ENCODE data around the gene ADGRD1. TPM values are rescaled to one million over a fixed set of nuclear protein-coding genes. Genes with fewer than 3 reads are reported as not detected.
A peak's percentile ranks its signal among the peaks of the same experiment; 100 is the strongest.

ADGRD1 gene
- polyA plus RNA-seq, 6 donors from 2014 or later = 0.26 to 6.6 (median 1.9) TPM

GRCh38 chr12:131142891-131143657 lies 189.4 kb downstream of the ADGRD1 start:
- peak overlapping the region in 1 of 8 donors; percentile 43 for H3K4me3 Mint-ChIP-seq

DNA sequence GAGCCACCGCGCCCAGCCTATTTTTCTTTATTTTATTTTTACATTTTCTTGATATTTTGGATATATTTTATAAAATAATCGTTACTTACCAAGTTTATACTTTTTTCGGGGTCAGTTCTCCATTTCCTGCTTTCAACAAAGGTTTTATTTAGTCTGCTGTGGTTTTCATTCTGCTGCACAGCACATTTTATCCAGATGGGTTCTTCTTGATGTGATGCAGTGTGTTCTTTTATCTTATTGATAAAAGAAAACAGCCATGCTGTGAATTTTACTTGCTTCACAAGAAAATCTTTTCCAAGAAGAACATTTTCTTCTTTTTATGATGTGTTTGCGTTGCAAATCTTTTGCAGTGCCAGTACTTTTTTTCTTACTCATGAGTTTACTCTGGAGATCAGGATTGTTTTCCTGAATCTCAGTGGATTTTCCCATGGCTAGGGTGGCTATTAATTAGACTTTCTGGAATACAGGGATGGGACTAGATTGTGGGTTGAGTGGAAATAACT lies 192.5 kb downstream of the ADGRD1 start:
- Mint-ChIP-seq H3K27me3 (peaks cover 0 to 6% (median 4%) of the 10 kb centered on the region in 3 donors), H3K4me1 (peaks cover 5 to 19% (median 8%) of the 10 kb centered on the region in 3 donors), H3K9me3 (peaks cover 0 to 8% (median 6%) of the 10 kb centered on the region in 7 donors), H3K36me3 (peaks cover 6 to 7% of the 10 kb centered on the region in 2 donors), H3K27ac (peak overlapping the region in 1 of 6 donors; percentile 5), H3K4me3 (no peak overlapping the region)
- DNase-seq (no peak), ATAC-seq (ENCODE audit: low read depth in 2 of 2) (no peak)

More at GRCh38 chr12:131142891-131143657, 189.4 kb downstream of the ADGRD1 start:
- Mint-ChIP-seq H3K4me1 (peaks cover 5 to 16% (median 8%) of the 10 kb centered on the region in 3 donors), H3K36me3 (no peaks in the 10 kb centered on the region), H3K27me3 (no peaks in the 10 kb centered on the region), H3K9me3 (no peaks in the 10 kb centered on the region), H3K27ac (peak overlapping the region in 1 of 6 donors; percentile 93)
- DNase-seq = no peak
- no peak for ATAC-seq (ENCODE audit: low read depth in 2 of 2)

GRCh38 chr12:131147293-131147692 lies 193.6 kb downstream of the ADGRD1 start:
- Mint-ChIP-seq H3K4me1 (peaks cover 5 to 19% (median 8%) of the 10 kb centered on the region in 3 donors), H3K27ac (no peak overlapping the region), H3K36me3 (peaks cover 6 to 9% of the 10 kb centered on the region in 2 donors), H3K27me3 (peaks cover 0 to 9% (median 4%) of the 10 kb centered on the region in 3 donors), H3K9me3 (peaks cover 0 to 11% (median 6%) of the 10 kb centered on the region in 7 donors), H3K4me3 (no peak overlapping the region)
- ATAC-seq (ENCODE audit: low read depth in 2 of 2) (no peak), DNase-seq (no peak)

DNA sequence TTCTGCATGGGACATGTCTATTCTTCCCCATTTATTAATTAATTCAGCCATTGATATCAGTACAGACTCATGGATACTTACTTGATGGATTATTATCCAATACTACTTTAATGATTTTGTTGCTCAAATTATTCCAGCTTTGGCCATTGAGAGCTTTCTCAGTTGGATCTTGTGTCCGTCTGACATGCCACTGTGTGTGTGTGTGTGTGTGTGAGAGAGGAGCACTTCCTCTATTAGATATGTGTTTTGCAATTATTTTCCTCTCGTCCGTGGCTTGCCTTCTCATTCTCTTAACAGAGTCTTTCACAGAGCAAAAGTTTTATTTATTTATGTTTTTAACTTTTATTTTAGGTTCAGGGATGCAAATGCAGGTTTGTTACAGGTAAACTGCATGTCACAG lies 194.2 kb downstream of the ADGRD1 start:
- Mint-ChIP-seq H3K4me1 (peaks cover 5 to 16% (median 8%) of the 10 kb centered on the region in 3 donors), H3K9me3 (peaks cover 0 to 11% (median 6%) of the 10 kb centered on the region in 7 donors), H3K36me3 (peaks cover 6 to 9% of the 10 kb centered on the region in 2 donors), H3K4me3 (no peak overlapping the region), H3K27me3 (peaks cover 0 to 15% (median 7%) of the 10 kb centered on the region in 3 donors), H3K27ac (peak overlapping the region in 2 of 6 donors; percentile 25 to 54)
- ATAC-seq (ENCODE audit: low read depth in 2 of 2) (no peak), DNase-seq (no peak)

DNA sequence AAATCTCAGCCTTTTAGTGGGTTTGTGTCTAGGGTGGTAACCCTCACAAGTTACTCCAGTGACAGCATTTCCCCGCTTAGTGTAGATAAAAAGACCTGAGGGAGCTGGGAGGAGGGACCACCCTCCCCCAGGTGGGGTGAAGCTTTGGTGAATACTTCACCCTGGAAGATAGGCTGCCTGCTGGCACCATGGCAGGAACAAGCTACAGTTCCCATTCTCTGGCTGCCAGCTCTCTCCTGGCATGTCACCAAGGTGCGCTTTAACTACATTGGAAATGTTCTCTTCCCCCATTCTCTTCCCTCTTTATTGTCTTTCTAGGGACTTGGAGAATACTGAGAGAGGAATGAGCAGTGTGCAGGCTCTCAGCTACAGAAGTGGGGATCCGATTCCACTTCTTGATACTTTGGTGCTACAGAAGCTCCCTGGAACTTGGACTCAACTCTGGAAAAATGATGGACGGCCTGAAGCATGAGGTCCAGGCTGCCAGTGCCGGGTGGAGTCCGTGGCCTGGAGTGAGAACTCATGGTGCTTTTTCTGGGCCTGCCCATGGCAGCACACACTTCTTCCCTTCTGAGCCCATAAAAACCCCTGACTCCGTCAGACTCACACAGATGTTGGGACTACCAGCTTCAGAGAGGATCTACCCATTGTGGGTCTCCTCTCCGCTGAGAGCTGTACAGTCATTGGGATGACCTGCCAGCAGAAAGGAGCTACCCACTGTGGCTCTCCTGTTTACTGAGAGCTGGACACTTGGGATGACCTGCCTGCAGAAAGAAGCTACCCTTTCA lies 198.0 kb downstream of the ADGRD1 start:
- DNase-seq (no peak), ATAC-seq (ENCODE audit: low read depth in 2 of 2) (no peak)
- peaks cover 0 to 11% (median 6%) of the 10 kb centered on the region in 7 donors for H3K9me3 Mint-ChIP-seq
- H3K27me3 Mint-ChIP-seq = peaks cover 8 to 17% (median 11%) of the 10 kb centered on the region in 3 donors
- H3K36me3 Mint-ChIP-seq = peaks cover 6 to 9% of the 10 kb centered on the region in 2 donors
- H3K4me1 Mint-ChIP-seq = peaks cover 0 to 3% (median 0%) of the 10 kb centered on the region in 3 donors
- no peak overlapping the region for H3K4me3 Mint-ChIP-seq
- no peak overlapping the region for H3K27ac Mint-ChIP-seq

DNA sequence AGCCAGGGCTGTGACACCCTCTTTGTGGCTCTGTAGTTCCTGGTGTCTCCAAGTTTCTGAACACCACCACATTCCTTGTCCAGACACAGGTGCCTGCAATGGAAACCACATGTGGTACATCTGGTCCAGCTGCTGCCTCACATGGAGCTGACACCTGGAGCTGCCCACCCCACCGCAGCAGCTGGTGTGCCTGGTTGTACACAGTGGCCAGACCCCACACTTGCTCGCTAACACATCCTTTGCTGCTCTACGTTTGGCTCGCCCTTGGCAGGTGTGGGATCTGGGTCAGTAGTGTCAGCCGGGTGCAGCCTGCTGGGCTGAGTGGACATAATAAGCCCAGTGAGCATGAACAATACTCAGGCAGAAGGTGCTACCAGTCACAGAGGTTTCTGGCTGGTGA lies 198.9 kb downstream of the ADGRD1 start:
- H3K4me3 Mint-ChIP-seq = no peak overlapping the region
- peaks cover 0 to 11% (median 6%) of the 10 kb centered on the region in 7 donors for H3K9me3 Mint-ChIP-seq
- H3K4me1 Mint-ChIP-seq = peaks cover 0 to 3% (median 0%) of the 10 kb centered on the region in 3 donors
- H3K36me3 Mint-ChIP-seq = peaks cover 6 to 9% of the 10 kb centered on the region in 2 donors
- peaks cover 8 to 17% (median 11%) of the 10 kb centered on the region in 3 donors for H3K27me3 Mint-ChIP-seq
- ATAC-seq (ENCODE audit: low read depth in 2 of 2) = no peak
- DNase-seq = no peak
- H3K27ac Mint-ChIP-seq = no peak overlapping the region

DNA sequence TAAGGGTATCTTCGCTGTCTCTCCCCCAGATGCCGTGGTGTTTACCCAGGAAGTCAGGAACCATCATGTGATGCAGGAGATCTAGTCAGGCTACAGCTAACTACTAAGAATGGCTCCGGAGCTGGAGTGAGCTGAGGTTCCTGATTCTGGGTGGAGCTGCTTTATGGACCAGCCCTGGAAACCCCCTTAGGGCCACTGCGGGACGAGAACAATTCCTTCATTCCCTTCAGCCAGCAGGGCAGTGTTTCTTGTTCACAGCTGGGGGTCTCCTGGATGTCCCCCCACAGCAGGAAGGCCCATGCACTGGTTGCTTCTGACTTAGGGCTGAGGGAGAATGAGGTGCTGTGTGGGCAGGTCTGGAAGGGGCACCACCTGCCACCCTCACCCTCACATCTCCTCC lies 199.3 kb downstream of the ADGRD1 start:
- DNase-seq (no peak), ATAC-seq (ENCODE audit: low read depth in 2 of 2) (no peak)
- Mint-ChIP-seq H3K27me3 (peaks cover 8 to 17% (median 11%) of the 10 kb centered on the region in 3 donors), H3K4me1 (peaks cover 0 to 3% (median 0%) of the 10 kb centered on the region in 3 donors), H3K36me3 (peaks cover 6 to 9% of the 10 kb centered on the region in 2 donors), H3K27ac (no peak overlapping the region), H3K4me3 (no peak overlapping the region), H3K9me3 (peaks cover 0 to 11% (median 6%) of the 10 kb centered on the region in 7 donors)

DNA sequence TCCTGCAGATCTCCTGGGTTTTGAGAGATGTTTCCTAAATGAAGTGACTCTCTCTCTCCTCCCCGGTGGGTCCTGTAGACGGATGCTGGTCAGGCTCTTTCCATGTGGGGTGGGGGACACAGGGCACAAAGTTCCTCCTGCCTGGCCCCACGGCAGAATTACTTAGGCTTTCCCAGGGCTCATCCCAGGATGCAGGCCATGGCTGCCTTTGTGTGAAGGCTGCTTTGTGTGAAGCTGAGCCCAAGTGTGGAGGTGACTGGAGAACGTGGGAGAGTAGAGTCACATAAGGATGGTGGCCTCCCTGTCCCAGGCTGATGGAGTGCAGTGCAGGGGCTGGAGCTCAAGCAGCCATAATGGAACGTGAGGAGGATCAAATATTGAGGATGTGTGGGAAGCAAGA lies 200.2 kb downstream of the ADGRD1 start:
- Mint-ChIP-seq H3K9me3 (peaks cover 0 to 11% (median 6%) of the 10 kb centered on the region in 7 donors), H3K27me3 (peaks cover 8 to 17% (median 11%) of the 10 kb centered on the region in 3 donors), H3K4me1 (no peaks in the 10 kb centered on the region), H3K27ac (no peak overlapping the region), H3K4me3 (no peak overlapping the region), H3K36me3 (peaks cover 6 to 9% of the 10 kb centered on the region in 2 donors)
- ATAC-seq (ENCODE audit: low read depth in 2 of 2) = no peak
- no peak for DNase-seq

DNA sequence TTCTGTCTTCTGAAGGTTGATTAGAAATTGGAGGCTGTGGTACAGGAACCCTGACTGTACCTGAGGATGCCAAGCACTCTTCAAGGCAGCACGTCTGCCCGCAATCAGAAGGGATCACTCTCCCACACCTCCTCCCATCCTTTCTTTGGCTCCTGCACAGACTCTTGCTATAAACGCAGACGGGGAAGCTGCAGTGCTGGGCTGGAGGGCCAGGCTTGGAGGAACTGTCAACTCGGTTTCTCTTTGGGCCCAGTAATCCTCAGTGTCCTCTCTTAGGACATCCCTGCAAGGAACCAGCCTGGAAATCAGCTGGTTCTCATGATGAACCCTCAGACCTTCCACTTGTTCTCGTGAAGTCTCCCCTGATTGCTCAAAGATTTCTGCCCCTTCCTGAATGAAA lies 201.4 kb downstream of the ADGRD1 start:
- no peaks in the 10 kb centered on the region for H3K4me1 Mint-ChIP-seq
- H3K36me3 Mint-ChIP-seq = peaks cover 6 to 9% of the 10 kb centered on the region in 2 donors
- no peak overlapping the region for H3K4me3 Mint-ChIP-seq
- H3K9me3 Mint-ChIP-seq = peaks cover 0 to 11% (median 6%) of the 10 kb centered on the region in 7 donors
- no peak for DNase-seq
- no peak for ATAC-seq (ENCODE audit: low read depth in 2 of 2)
- no peak overlapping the region for H3K27ac Mint-ChIP-seq
- peaks cover 8 to 17% (median 11%) of the 10 kb centered on the region in 3 donors for H3K27me3 Mint-ChIP-seq

DNA sequence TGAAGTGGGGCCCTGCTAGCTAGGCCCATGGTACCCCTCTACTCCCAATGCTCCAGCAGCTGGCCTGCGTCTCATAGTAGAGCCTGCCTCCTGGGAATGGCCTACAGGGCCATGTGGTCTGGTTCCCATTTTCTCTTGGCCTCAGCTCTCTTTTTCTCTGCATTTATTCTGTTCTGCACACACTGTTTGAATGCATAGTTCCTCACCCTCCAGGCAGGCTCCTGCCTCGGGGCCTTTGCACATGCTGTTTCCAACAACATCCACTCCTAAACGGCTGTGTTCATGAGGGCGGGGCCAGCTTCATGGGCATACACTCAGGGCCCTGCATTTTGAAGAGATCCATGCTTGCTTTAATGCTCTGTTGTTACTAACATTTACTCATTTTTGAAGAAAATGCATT lies 204.0 kb downstream of the ADGRD1 start:
- DNase-seq (no peak), ATAC-seq (ENCODE audit: low read depth in 2 of 2) (no peak)
- H3K4me1 Mint-ChIP-seq = no peaks in the 10 kb centered on the region
- H3K27me3 Mint-ChIP-seq = peaks cover 3 to 8% (median 5%) of the 10 kb centered on the region in 3 donors
- H3K9me3 Mint-ChIP-seq = no peaks in the 10 kb centered on the region
- no peak overlapping the region for H3K27ac Mint-ChIP-seq
- no peak overlapping the region for H3K4me3 Mint-ChIP-seq
- no peaks in the 10 kb centered on the region for H3K36me3 Mint-ChIP-seq

GRCh38 chr12:131159660-131160059 lies 206.0 kb downstream of the ADGRD1 start:
- Mint-ChIP-seq H3K9me3 (peaks cover 0 to 1% (median 0%) of the 10 kb centered on the region in 7 donors), H3K27me3 (peaks cover 0 to 8% (median 0%) of the 10 kb centered on the region in 3 donors), H3K4me1 (no peaks in the 10 kb centered on the region), H3K27ac (no peak overlapping the region), H3K4me3 (no peak overlapping the region), H3K36me3 (no peaks in the 10 kb centered on the region)
- ATAC-seq (ENCODE audit: low read depth in 2 of 2) (no peak), DNase-seq (no peak)

- DNase-seq (no peak), ATAC-seq (ENCODE audit: low read depth in 2 of 2) (no peak)
- Mint-ChIP-seq H3K9me3 (peaks cover 0 to 1% (median 0%) of the 10 kb centered on the region in 7 donors), H3K4me1 (no peaks in the 10 kb centered on the region), H3K27ac (no peak overlapping the region), H3K4me3 (no peak overlapping the region), H3K27me3 (peaks cover 0 to 11% (median 2%) of the 10 kb centered on the region in 3 donors), H3K36me3 (no peaks in the 10 kb centered on the region)
Observed at GRCh38 chr12:131162113-131162512, 208.4 kb downstream of the ADGRD1 start.

DNA sequence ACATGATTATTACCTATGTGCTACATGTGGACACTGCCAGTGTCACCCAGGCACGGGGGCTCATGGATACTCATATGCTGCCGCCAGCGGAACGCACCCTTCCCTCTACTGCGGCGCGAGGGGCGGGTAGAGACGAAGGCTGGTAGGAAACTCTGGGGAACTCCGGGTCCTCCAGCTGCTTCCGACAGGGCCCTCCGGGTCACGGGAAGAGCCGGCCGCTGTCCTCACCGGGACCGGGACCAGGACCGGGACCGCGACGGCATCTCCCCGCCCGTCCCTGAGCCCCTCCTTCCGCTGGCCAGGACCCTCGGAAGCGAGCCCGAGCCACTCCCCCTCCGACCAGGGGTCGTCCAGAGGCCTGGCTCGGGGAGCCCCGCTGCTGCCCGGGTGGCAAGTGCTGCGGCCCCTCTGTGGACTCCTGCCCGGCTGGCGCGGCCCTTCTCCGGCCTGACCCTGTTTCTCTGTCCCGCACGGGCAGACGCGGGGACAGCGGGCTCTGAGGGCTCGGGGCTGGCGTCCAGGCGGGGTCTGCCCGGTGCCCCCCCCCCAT lies 209.6 kb downstream of the ADGRD1 start:
- Mint-ChIP-seq H3K4me3 (no peak overlapping the region), H3K4me1 (no peaks in the 10 kb centered on the region), H3K27ac (no peak overlapping the region), H3K27me3 (peaks cover 0 to 11% (median 4%) of the 10 kb centered on the region in 3 donors), H3K9me3 (peaks cover 0 to 1% (median 0%) of the 10 kb centered on the region in 7 donors), H3K36me3 (no peaks in the 10 kb centered on the region)
- DNase-seq (no peak), ATAC-seq (ENCODE audit: low read depth in 2 of 2) (no peak)

Measured in naive B cell (primary cell).